Esophagus squamous epithelium (tissue), 4 donors: ENCODE data around the gene FKBP4.

ENCODE experiments used
- POLR2A ChIP-seq, 4 donors: fragments of 450-650 bp; IDR thresholded peaks; one replicate each; pipeline ENCODE4 v1.6.1; 2017; ENCODE audit warnings: antibody characterized with exemption in 4 of 4, mild to moderate bottlenecking in 4 of 4, moderate library complexity in 3 of 4
- TF ChIP-seq, protein P1 (sequence below), 6 experiments: fragments of 450-650 bp in 4 of 6; fragments of 200-600 bp in 2 of 6; sonication (generic) in 2 of 6; IDR thresholded peaks; one replicate each; pipeline ENCODE4 v1.5.1; 2016 to 2019; ENCODE audit warnings: antibody characterized with exemption in 6 of 6, mild to moderate bottlenecking in 4 of 6, moderate library complexity in 4 of 6

- TF ChIP-seq, protein P1, sequence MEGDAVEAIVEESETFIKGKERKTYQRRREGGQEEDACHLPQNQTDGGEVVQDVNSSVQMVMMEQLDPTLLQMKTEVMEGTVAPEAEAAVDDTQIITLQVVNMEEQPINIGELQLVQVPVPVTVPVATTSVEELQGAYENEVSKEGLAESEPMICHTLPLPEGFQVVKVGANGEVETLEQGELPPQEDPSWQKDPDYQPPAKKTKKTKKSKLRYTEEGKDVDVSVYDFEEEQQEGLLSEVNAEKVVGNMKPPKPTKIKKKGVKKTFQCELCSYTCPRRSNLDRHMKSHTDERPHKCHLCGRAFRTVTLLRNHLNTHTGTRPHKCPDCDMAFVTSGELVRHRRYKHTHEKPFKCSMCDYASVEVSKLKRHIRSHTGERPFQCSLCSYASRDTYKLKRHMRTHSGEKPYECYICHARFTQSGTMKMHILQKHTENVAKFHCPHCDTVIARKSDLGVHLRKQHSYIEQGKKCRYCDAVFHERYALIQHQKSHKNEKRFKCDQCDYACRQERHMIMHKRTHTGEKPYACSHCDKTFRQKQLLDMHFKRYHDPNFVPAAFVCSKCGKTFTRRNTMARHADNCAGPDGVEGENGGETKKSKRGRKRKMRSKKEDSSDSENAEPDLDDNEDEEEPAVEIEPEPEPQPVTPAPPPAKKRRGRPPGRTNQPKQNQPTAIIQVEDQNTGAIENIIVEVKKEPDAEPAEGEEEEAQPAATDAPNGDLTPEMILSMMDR (IDR thresholded peaks at IDR 0.05), result no peak
- no peak for TF ChIP-seq POLR2A (IDR thresholded peaks at IDR 0.05)
Measured at GRCh38 chr12:2745655-2746054, 49.1 kb upstream of the FKBP4 start.
